ENCODE measurements around the gene KCTD21.
"Not testable (repeated sequence)": the region's sequence is repeated elsewhere in the genome, so short reads cannot be mapped to it uniquely, and the experiment has no call there.

Gene KCTD21

GRCh38 chr11:78224906-78225420 is 36.5 kb upstream of the KCTD21 start:
- DNase-seq (ENCODE audit: insufficient read length) (no peak), FAIRE-seq (no peak)
- TF ChIP-seq POLR2A (IDR thresholded peaks at IDR 0.05; ENCODE audit: low read depth, low read length) (no peak), POLR2AphosphoS5 (IDR thresholded peaks at IDR 0.05; ENCODE audit: low read depth, low read length) (no peak), TAF1 (IDR thresholded peaks at IDR 0.05; ENCODE audit: borderline replicate concordance, low read depth, low read length) (no peak)

- FAIRE-seq (no peak), DNase-seq (ENCODE audit: insufficient read length) (no peak)
- TF ChIP-seq TAF1 (IDR thresholded peaks at IDR 0.05; ENCODE audit: borderline replicate concordance, low read depth, low read length) (no peak), POLR2A (IDR thresholded peaks at IDR 0.05; ENCODE audit: low read depth, low read length) (no peak), POLR2AphosphoS5 (IDR thresholded peaks at IDR 0.05; ENCODE audit: low read depth, low read length) (no peak)
Observed at GRCh38 chr11:78224506-78224905, 36.1 kb upstream of the KCTD21 start.

- FAIRE-seq = peak; percentile 95
- no peak for TF ChIP-seq POLR2AphosphoS5 (IDR thresholded peaks at IDR 0.05; ENCODE audit: low read depth, low read length)
- no peak for TF ChIP-seq POLR2A (IDR thresholded peaks at IDR 0.05; ENCODE audit: low read depth, low read length)
- no peak for TF ChIP-seq TAF1 (IDR thresholded peaks at IDR 0.05; ENCODE audit: borderline replicate concordance, low read depth, low read length)
Observed at GRCh38 chr11:78223320-78223954, 35.0 kb upstream of the KCTD21 start.

GRCh38 chr11:78222726-78223125 is 34.3 kb upstream of the KCTD21 start:
- not testable (repeated sequence) for FAIRE-seq; DNase-seq (ENCODE audit: insufficient read length)

More at GRCh38 chr11:78223320-78223954, 35.0 kb upstream of the KCTD21 start:
- DNase-seq (ENCODE audit: insufficient read length) = peak; percentile 47

- TF ChIP-seq POLR2A (IDR thresholded peaks at IDR 0.05; ENCODE audit: low read depth, low read length) = no peak
- TF ChIP-seq POLR2AphosphoS5 (IDR thresholded peaks at IDR 0.05; ENCODE audit: low read depth, low read length) = no peak
- TF ChIP-seq TAF1 (IDR thresholded peaks at IDR 0.05; ENCODE audit: borderline replicate concordance, low read depth, low read length) = no peak
- DNase-seq (ENCODE audit: insufficient read length) = no peak
- no peak for FAIRE-seq
Observed at GRCh38 chr11:78221396-78222315, 33.2 kb upstream of the KCTD21 start.

DNA sequence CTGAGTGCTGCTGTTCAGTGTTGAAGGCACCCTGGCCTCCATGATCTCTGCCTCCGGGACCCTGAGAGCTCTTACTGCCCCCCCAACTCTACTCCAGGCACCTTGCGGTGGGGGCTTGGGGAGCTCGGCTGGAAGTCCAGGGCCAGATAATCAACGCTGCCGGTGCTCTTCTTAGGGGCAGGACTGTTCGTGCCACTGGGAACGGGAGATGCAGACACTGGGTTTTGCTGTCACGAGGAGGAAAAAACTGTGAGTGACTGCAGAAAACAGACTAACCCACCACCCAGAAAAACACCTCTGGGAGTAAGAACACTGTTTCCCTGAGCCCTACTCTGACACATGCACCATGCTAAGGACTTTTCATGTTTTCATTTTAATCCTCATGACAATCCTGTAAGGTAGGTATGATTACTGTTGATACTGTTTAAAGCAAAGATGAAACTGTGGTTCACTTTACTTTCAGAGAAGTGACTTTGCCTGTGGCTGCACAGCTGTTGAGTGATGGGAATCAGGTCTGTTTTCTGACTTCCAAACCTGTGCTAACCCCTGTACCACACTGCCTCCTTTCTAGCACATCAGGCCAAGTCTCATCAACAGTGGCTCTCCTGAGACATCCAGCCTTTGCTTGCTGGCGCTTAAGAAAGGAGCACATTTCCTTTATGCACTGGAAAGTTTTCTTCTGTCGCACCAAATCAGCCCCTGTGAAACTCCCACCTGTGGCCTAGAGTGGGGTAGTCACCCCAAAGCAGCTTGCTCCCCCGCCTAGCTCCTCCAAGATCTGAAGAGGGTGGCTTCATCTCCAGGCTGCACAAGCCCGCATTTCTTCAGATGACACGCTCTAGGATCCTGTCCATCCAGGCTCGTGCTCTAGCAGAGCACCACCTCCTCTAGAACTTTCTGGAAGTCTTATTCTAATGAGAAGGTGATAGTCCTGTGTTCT is 32.1 kb upstream of the KCTD21 start:
- FAIRE-seq = no peak
- TF ChIP-seq POLR2AphosphoS5 (IDR thresholded peaks at IDR 0.05; ENCODE audit: low read depth, low read length) (no peak), TAF1 (IDR thresholded peaks at IDR 0.05; ENCODE audit: borderline replicate concordance, low read depth, low read length) (no peak), POLR2A (IDR thresholded peaks at IDR 0.05; ENCODE audit: low read depth, low read length) (no peak)
- DNase-seq (ENCODE audit: insufficient read length) = no peak

DNA sequence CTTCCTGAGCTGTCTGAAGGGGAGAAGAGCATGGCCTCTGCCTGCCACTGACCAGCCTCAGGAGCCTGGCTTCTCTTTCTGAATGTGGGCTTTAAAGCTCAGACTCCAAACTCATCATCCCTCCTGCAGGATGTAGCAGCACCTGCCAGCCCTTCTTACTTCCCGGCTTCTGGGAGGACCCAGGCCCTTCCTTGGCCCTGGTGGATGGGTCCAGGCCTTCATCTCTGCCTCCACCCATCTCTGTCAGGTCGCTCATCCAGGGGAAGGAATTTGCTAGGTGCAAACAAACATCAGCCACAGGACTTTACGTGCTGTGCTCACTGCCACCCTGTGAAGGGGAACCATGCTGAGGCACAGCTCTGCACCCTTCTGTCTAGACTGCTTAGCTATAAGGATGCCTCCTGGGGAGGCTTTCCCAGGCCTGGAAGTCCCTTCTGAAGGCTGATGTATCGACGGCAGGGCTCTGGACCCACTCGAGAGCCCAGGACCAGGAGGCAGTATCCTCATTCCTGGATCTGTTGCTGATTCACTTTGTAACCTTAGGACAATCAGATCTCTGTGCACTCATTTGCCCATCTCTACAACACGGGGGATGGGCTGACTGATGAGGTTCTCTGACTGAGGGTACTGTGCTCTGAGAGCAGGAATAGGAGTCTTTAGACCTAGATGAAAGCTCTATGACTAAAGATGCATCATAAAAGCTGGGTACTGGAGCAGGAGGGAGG is 31.2 kb upstream of the KCTD21 start:
- no peak for TF ChIP-seq TAF1 (IDR thresholded peaks at IDR 0.05; ENCODE audit: borderline replicate concordance, low read depth, low read length)
- no peak for TF ChIP-seq POLR2A (IDR thresholded peaks at IDR 0.05; ENCODE audit: low read depth, low read length)
- no peak for TF ChIP-seq POLR2AphosphoS5 (IDR thresholded peaks at IDR 0.05; ENCODE audit: low read depth, low read length)
- FAIRE-seq (no peak), DNase-seq (ENCODE audit: insufficient read length) (no peak)

- DNase-seq (ENCODE audit: insufficient read length) (no peak), FAIRE-seq (no peak)
- TF ChIP-seq POLR2AphosphoS5 (IDR thresholded peaks at IDR 0.05; ENCODE audit: low read depth, low read length) (no peak), POLR2A (IDR thresholded peaks at IDR 0.05; ENCODE audit: low read depth, low read length) (no peak), TAF1 (IDR thresholded peaks at IDR 0.05; ENCODE audit: borderline replicate concordance, low read depth, low read length) (no peak)
Observed at GRCh38 chr11:78218707-78219492, 30.5 kb upstream of the KCTD21 start.

DNA sequence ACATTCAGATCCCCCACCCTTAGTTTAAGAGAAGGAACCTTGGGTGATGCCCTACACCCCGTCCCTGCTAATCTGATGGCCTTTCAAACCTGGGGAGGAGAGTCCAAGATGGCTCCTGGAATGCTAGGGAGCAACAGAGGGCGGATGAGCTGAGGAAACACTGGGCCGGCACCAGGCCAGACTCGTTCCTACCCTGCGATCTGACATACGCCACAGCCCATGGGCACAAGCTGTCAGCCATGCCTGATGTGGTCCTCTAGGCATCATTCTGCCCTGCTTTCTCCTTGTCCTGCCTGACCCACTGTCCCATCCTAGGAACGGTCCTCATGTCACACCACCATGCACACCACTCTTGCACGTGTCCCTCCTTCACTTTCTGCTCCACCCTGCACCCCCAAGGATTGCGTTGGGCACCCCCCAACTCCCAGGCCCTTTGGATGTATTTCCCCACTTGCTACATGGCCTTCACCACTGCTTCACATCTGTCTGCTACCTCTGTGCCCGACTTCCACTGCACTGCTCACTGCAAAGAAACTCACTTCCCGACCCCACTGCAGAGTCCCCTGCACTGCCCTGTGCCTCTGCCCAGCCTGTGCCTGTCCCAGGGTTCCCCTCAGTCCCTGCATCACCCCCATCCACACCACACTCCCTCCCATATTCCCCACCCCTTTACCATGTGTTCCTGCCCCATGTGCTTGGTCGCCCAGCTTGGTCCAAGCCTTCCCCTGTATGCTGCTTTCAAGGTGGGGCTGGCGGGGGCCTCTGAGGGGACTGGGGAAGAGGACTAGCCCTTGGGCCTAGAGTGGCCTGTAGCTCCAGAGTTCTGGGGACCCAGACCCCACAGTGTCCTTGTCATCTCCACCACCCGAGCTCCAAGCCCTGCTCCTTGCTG is 29.5 kb upstream of the KCTD21 start:
- no peak for DNase-seq (ENCODE audit: insufficient read length)
- TF ChIP-seq POLR2AphosphoS5 (IDR thresholded peaks at IDR 0.05; ENCODE audit: low read depth, low read length) = no peak
- no peak for TF ChIP-seq TAF1 (IDR thresholded peaks at IDR 0.05; ENCODE audit: borderline replicate concordance, low read depth, low read length)
- no peak for FAIRE-seq
